Measurements from ENCODE around the gene CIB1.

The CIB1 gene

GRCh38 chr15:90213818-90214204 is 19.9 kb downstream of the CIB1 start:
- no peak for DNase-seq

GRCh38 chr15:90213122-90213817 is 20.5 kb downstream of the CIB1 start:
- peak; percentile 19 for DNase-seq

GRCh38 chr15:90212221-90213098 is 21.3 kb downstream of the CIB1 start:
- DNase-seq = no peak

GRCh38 chr15:90211440-90212143 is 22.1 kb downstream of the CIB1 start:
- no peak for DNase-seq

GRCh38 chr15:90211009-90211408 is 22.7 kb downstream of the CIB1 start:
- no peak for DNase-seq

- DNase-seq = no peak
Measured at GRCh38 chr15:90210593-90210992, 23.1 kb downstream of the CIB1 start.

GRCh38 chr15:90209591-90209990 is 24.1 kb downstream of the CIB1 start:
- no peak for DNase-seq

- no peak for DNase-seq
Measured at GRCh38 chr15:90208356-90208755, 25.4 kb downstream of the CIB1 start.

- no peak for DNase-seq
Measured at GRCh38 chr15:90207252-90207651, 26.5 kb downstream of the CIB1 start.

GRCh38 chr15:90205886-90206285 is 27.9 kb downstream of the CIB1 start:
- DNase-seq = no peak

GRCh38 chr15:90205050-90205848 is 28.5 kb downstream of the CIB1 start:
- peak; percentile 29 for DNase-seq

GRCh38 chr15:90203922-90204321 is 29.8 kb downstream of the CIB1 start:
- DNase-seq = peak; percentile 50

- DNase-seq = no peak
Measured at GRCh38 chr15:90203473-90203872, 30.3 kb downstream of the CIB1 start.

- DNase-seq = no peak
Measured at GRCh38 chr15:90202929-90203328, 30.8 kb downstream of the CIB1 start.

- no peak for DNase-seq
Measured at GRCh38 chr15:90201944-90202375, 31.8 kb downstream of the CIB1 start.

- DNase-seq = peak; percentile 63
Measured at GRCh38 chr15:90201130-90201943, 32.4 kb downstream of the CIB1 start, which contains the start of gene SEMA4B. Gene SEMA4B (plus strand): TSS chr15:90201330. CDS start chr15:90201579, 249 bp downstream.

- no peak for DNase-seq
Measured at GRCh38 chr15:90200534-90201129, 33.1 kb downstream of the CIB1 start.

GRCh38 chr15:90194655-90195054 is 39.1 kb downstream of the CIB1 start:
- DNase-seq = no peak

- DNase-seq = no peak
Measured at GRCh38 chr15:90192961-90193786, 40.6 kb downstream of the CIB1 start.

- peak; percentile 96 for DNase-seq
Measured at GRCh38 chr15:90191794-90192509, 41.8 kb downstream of the CIB1 start.

Measured in NCI-H345 (cell line).